Neural progenitor cell (in vitro differentiated cells): ENCODE measurements around the gene RALGAPA2. TPM values are rescaled to one million over a fixed set of nuclear protein-coding genes. Genes with fewer than 3 reads are reported as not detected.
A peak's percentile ranks its signal among the peaks of the same experiment; 100 is the strongest.

Experiments used
- DNase-seq: peaks from one replicate; pipeline ENCODE4 v3.0.0-alpha.2; 2016; ENCODE audit warnings: low spot score
- H2AFZ ChIP-seq: fragments of 200-600 bp; sonication (generic); replicated peaks from 2 replicates; pipeline ENCODE4 v1.6.1; 2016; ENCODE audit warnings: antibody characterized with exemption
- H3F3A ChIP-seq: fragments of 200-600 bp; sonication (generic); 2 replicates; pipeline ENCODE4 v1.6.1; 2016; ENCODE audit warnings: antibody characterized with exemption, low read depth
- H3K27ac ChIP-seq: fragments of 200-600 bp; sonication (generic); 2 replicates; pipeline ENCODE4 v1.5.1; 2016; ENCODE audit warnings: mild to moderate bottlenecking
- H3K27me3 ChIP-seq: fragments of 200-600 bp; sonication (generic); 2 replicates; pipeline ENCODE4 v1.6.1; 2016; ENCODE audit warnings: mild to moderate bottlenecking, moderate library complexity
- H3K36me3 ChIP-seq: fragments of 200-600 bp; sonication (generic); 2 replicates; pipeline ENCODE4 v1.5.1; 2016
- H3K4me1 ChIP-seq: fragments of 200-600 bp; sonication (generic); 2 replicates; pipeline ENCODE4 v1.6.1; 2016; ENCODE audit warnings: mixed run types
- H3K4me2 ChIP-seq: fragments of 200-600 bp; sonication (generic); 2 replicates; pipeline ENCODE4 v1.6.1; 2016
- H3K4me3 ChIP-seq: fragments of 200-600 bp; sonication (generic); 2 replicates; pipeline ENCODE4 v1.5.1; 2016
- H3K79me2 ChIP-seq: fragments of 200-600 bp; sonication (generic); 2 replicates; pipeline ENCODE4 v1.6.1; 2016; ENCODE audit warnings: low read depth
- H3K9ac ChIP-seq: fragments of 200-600 bp; sonication (generic); 2 replicates; pipeline ENCODE4 v1.6.1; 2016
- H3K9me3 ChIP-seq: fragments of 200-600 bp; sonication (generic); 2 replicates; pipeline ENCODE4 v1.5.1; 2016; ENCODE audit warnings: low read depth
- H4K20me1 ChIP-seq: fragments of 200-600 bp; sonication (generic); 2 replicates; pipeline ENCODE4 v1.6.1; 2016; ENCODE audit warnings: low read depth
- H3K27ac Mint-ChIP-seq: 3 replicates; pipeline ENCODE4 v1.8.0; 2021; ENCODE audit warnings: mixed read lengths
- H3K27me3 Mint-ChIP-seq: 2 replicates; pipeline ENCODE4 v1.8.0; 2022; ENCODE audit warnings: low read depth, mild to moderate bottlenecking, inconsistent platforms, moderate library complexity, mixed read lengths; ENCODE audit not compliant: insufficient read depth
- H3K36me3 Mint-ChIP-seq: 3 replicates; pipeline ENCODE4 v1.8.0; 2021; ENCODE audit warnings: mixed read lengths
- H3K4me1 Mint-ChIP-seq: 3 replicates; pipeline ENCODE4 v1.8.0; 2021; ENCODE audit warnings: mixed read lengths
- H3K4me3 Mint-ChIP-seq: 3 replicates; pipeline ENCODE4 v1.8.0; 2021; ENCODE audit warnings: mild to moderate bottlenecking, moderate library complexity, mixed read lengths
- H3K9me3 Mint-ChIP-seq: 3 replicates; pipeline ENCODE4 v1.8.0; 2020; ENCODE audit warnings: mixed read lengths
- EZH2 ChIP-seq: fragments of 200-600 bp; sonication (generic); IDR thresholded peaks from 2 replicates; pipeline ENCODE4 v1.6.1; 2017; ENCODE audit warnings: antibody characterized with exemption, mild to moderate bottlenecking, moderate library complexity
- EZH2phosphoT487 ChIP-seq: fragments of 200-600 bp; sonication (generic); IDR thresholded peaks from 2 replicates; pipeline ENCODE4 v1.6.1; 2017; ENCODE audit warnings: antibody characterized with exemption
- total RNA-seq: library from RNA; depleted of rRNA; stranded (reverse); fragments of >200 nt; gene quantifications from 2 replicates; pipeline ENCODE4 v1.2.3, GENCODE V29; 2015; ENCODE audit warnings: low replicate concordance
- TF ChIP-seq, protein P1 (sequence below): fragments of 200-600 bp; sonication (generic); IDR thresholded peaks from 2 replicates; pipeline ENCODE4 v1.5.1; 2017; ENCODE audit warnings: antibody characterized with exemption, mild to moderate bottlenecking

Gene RALGAPA2
- total RNA-seq, 1 donor from 2014 or later: 25.9 TPM

GRCh38 chr20:20499439-20499838 lies 213.0 kb downstream of the RALGAPA2 start:
- H3K36me3 Mint-ChIP-seq: peaks cover 30% of the 10 kb centered on the region
- no peak overlapping the region for H3K9ac ChIP-seq
- TF ChIP-seq EZH2 (no peak), EZH2phosphoT487 (no peak)
- TF ChIP-seq, protein P1, sequence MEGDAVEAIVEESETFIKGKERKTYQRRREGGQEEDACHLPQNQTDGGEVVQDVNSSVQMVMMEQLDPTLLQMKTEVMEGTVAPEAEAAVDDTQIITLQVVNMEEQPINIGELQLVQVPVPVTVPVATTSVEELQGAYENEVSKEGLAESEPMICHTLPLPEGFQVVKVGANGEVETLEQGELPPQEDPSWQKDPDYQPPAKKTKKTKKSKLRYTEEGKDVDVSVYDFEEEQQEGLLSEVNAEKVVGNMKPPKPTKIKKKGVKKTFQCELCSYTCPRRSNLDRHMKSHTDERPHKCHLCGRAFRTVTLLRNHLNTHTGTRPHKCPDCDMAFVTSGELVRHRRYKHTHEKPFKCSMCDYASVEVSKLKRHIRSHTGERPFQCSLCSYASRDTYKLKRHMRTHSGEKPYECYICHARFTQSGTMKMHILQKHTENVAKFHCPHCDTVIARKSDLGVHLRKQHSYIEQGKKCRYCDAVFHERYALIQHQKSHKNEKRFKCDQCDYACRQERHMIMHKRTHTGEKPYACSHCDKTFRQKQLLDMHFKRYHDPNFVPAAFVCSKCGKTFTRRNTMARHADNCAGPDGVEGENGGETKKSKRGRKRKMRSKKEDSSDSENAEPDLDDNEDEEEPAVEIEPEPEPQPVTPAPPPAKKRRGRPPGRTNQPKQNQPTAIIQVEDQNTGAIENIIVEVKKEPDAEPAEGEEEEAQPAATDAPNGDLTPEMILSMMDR: no peak
- H3K4me3 ChIP-seq: no peak overlapping the region
- no peaks in the 10 kb centered on the region for H3K36me3 ChIP-seq
- no peaks in the 10 kb centered on the region for H3K79me2 ChIP-seq
- peaks cover 17% of the 10 kb centered on the region for H3K4me1 ChIP-seq
- H2AFZ ChIP-seq: no peak overlapping the region
- peaks cover 21% of the 10 kb centered on the region for H3K4me1 Mint-ChIP-seq
- no peaks in the 10 kb centered on the region for H4K20me1 ChIP-seq
- no peak overlapping the region for H3K27ac ChIP-seq
- no peaks in the 10 kb centered on the region for H3K9me3 Mint-ChIP-seq
- no peaks in the 10 kb centered on the region for H3K27me3 Mint-ChIP-seq
- DNase-seq: peak; percentile 25
- no peak overlapping the region for H3K27ac Mint-ChIP-seq
- no peak overlapping the region for H3K4me2 ChIP-seq
- H3K4me3 Mint-ChIP-seq: no peak overlapping the region
- H3F3A ChIP-seq: peaks cover 6% of the 10 kb centered on the region
- H3K27me3 ChIP-seq: no peaks in the 10 kb centered on the region
- H3K9me3 ChIP-seq: no peaks in the 10 kb centered on the region

- Histone ChIP-seq H3K4me2 (no peak overlapping the region), H3K27ac (no peak overlapping the region), H3K4me1 (peaks cover 29% of the 10 kb centered on the region), H4K20me1 (no peaks in the 10 kb centered on the region), H3K9ac (no peak overlapping the region), H3K9me3 (no peaks in the 10 kb centered on the region), H3K36me3 (no peaks in the 10 kb centered on the region), H3F3A (peaks cover 7% of the 10 kb centered on the region), H3K27me3 (no peaks in the 10 kb centered on the region), H3K4me3 (no peak overlapping the region), H3K79me2 (no peaks in the 10 kb centered on the region), H2AFZ (no peak overlapping the region)
- Mint-ChIP-seq H3K9me3 (no peaks in the 10 kb centered on the region), H3K27me3 (no peaks in the 10 kb centered on the region), H3K4me1 (peaks cover 30% of the 10 kb centered on the region), H3K27ac (peak overlapping the region; percentile 92), H3K4me3 (no peak overlapping the region), H3K36me3 (peaks cover 31% of the 10 kb centered on the region)
- TF ChIP-seq, protein P1: no peak
- TF ChIP-seq EZH2 (no peak), EZH2phosphoT487 (no peak)
- peak; percentile 60 for DNase-seq
These were observed 214.2 kb downstream of the RALGAPA2 start for GRCh38 chr20:20498076-20498861.

- no peak overlapping the region for H2AFZ ChIP-seq
- no peaks in the 10 kb centered on the region for H3K36me3 ChIP-seq
- peaks cover 15% of the 10 kb centered on the region for H3F3A ChIP-seq
- H3K4me1 Mint-ChIP-seq: peaks cover 36% of the 10 kb centered on the region
- H3K27ac Mint-ChIP-seq: no peak overlapping the region
- no peak for DNase-seq
- no peaks in the 10 kb centered on the region for H3K27me3 Mint-ChIP-seq
- H3K4me2 ChIP-seq: no peak overlapping the region
- H3K4me3 ChIP-seq: no peak overlapping the region
- H3K9me3 Mint-ChIP-seq: no peaks in the 10 kb centered on the region
- H4K20me1 ChIP-seq: no peaks in the 10 kb centered on the region
- no peaks in the 10 kb centered on the region for H3K9me3 ChIP-seq
- H3K36me3 Mint-ChIP-seq: peaks cover 22% of the 10 kb centered on the region
- H3K4me3 Mint-ChIP-seq: no peak overlapping the region
- no peak overlapping the region for H3K9ac ChIP-seq
- H3K27me3 ChIP-seq: no peaks in the 10 kb centered on the region
- no peak for TF ChIP-seq EZH2
- H3K79me2 ChIP-seq: no peaks in the 10 kb centered on the region
- no peak overlapping the region for H3K27ac ChIP-seq
- peaks cover 36% of the 10 kb centered on the region for H3K4me1 ChIP-seq
These were observed 215.0 kb downstream of the RALGAPA2 start for GRCh38 chr20:20497242-20497978.
